ENCODE data around the gene CCDC33.
"Not testable (repeated sequence)": the region's sequence is repeated elsewhere in the genome, so short reads cannot be mapped to it uniquely, and the experiment has no call there.

The CCDC33 gene

DNA sequence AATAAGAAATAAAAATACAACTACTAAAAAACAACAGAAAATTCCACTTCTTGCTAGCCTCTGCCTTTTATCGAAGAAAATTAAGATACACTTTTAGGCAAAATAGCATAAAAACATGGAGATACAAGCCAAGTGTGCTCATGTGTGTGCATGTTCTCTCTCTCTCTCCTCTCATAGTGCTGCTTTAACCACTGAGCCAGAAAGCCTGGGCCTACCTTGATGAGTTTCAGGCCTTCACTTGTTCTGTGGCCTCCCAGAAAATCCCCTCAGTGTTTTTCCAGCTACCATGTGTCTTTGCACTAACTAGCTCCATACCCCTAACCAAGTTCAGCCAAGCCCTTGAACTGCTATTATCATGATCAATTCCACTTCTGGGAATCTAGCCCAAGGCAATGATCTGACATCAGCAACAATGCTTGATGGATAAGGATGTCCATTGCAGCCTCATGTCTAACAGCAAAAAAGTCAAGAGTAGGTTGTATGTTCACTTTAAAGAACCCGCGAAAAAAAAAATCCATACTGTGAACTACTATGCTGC is 113.2 kb downstream of the CCDC33 start:
- TF ChIP-seq, protein P1, sequence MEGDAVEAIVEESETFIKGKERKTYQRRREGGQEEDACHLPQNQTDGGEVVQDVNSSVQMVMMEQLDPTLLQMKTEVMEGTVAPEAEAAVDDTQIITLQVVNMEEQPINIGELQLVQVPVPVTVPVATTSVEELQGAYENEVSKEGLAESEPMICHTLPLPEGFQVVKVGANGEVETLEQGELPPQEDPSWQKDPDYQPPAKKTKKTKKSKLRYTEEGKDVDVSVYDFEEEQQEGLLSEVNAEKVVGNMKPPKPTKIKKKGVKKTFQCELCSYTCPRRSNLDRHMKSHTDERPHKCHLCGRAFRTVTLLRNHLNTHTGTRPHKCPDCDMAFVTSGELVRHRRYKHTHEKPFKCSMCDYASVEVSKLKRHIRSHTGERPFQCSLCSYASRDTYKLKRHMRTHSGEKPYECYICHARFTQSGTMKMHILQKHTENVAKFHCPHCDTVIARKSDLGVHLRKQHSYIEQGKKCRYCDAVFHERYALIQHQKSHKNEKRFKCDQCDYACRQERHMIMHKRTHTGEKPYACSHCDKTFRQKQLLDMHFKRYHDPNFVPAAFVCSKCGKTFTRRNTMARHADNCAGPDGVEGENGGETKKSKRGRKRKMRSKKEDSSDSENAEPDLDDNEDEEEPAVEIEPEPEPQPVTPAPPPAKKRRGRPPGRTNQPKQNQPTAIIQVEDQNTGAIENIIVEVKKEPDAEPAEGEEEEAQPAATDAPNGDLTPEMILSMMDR (IDR thresholded peaks at IDR 0.05; ENCODE audit: low read depth, low read length, missing control alignments), result no peak
- no peak for DNase-seq (ENCODE audit: extremely low read depth, low read depth)
- H3K4me3 ChIP-seq (replicated peaks; ENCODE audit: low read depth, low read length), result no peak overlapping the region

DNA sequence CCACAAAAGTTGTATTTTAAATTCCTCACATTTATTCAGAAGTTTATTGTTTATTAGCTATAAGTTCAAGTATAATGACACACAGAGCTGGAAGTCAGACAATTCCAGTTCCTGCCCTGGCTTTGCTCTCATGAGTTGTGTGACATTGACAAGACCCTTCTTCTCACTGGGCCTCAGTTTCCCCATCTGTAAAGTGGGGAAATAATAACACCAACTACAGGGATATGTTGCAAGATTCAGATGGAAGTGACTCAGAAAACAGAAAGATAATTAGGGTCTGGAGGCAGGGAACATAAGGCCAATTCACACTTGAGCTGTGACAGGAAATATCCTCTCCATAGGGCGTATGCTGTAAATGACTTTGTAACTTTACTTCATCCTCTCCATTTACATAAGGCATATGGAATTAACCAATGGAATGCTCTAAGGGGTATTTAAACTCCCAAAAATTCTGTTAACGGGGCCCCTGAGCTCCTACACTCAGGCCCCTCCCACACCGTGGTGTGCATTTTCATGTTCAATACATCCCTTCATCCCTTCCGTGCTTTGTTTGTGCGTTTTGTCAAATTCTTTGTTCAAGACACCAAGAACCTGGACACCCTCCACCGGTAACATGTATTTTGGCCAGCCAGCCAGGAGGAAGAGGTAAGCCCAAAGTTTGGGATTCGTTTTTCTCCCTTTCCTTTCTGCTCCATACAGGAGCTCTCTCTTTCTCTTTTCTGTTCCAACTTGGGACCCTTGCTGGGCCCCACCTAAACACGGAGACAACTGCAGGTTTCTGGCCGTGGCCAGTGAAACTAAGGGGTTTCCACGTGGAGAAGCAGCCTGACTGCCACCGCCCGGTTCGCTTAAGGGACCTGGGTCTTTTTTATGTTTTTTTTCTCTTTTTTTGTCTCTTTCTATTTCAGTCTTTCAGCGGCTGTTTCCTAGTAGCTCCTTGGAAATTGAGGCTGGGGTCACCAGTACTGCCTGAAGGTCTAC is 114.5 kb downstream of the CCDC33 start:
- no peak overlapping the region for H3K4me3 ChIP-seq (replicated peaks; ENCODE audit: low read depth, low read length)
- TF ChIP-seq, protein P1 (IDR thresholded peaks at IDR 0.05; ENCODE audit: low read depth, low read length, missing control alignments), result no peak
- no peak for DNase-seq (ENCODE audit: extremely low read depth, low read depth)

- no peak overlapping the region for H3K4me3 ChIP-seq (replicated peaks; ENCODE audit: low read depth, low read length)
- DNase-seq (ENCODE audit: extremely low read depth, low read depth), result no peak
- TF ChIP-seq, protein P1 (IDR thresholded peaks at IDR 0.05; ENCODE audit: low read depth, low read length, missing control alignments), result no peak
Measured at GRCh38 chr15:74351670-74352069, 115.5 kb downstream of the CCDC33 start.

GRCh38 chr15:74352393-74352910 is 116.3 kb downstream of the CCDC33 start:
- TF ChIP-seq, protein P1 (IDR thresholded peaks at IDR 0.05; ENCODE audit: low read depth, low read length, missing control alignments), result no peak
- no peak for DNase-seq (ENCODE audit: extremely low read depth, low read depth)

GRCh38 chr15:74353992-74354391 is 117.9 kb downstream of the CCDC33 start:
- DNase-seq (ENCODE audit: extremely low read depth, low read depth), result not testable (repeated sequence)

More at GRCh38 chr15:74352393-74352910, 116.3 kb downstream of the CCDC33 start:
- H3K4me3 ChIP-seq (replicated peaks; ENCODE audit: low read depth, low read length), result no peak overlapping the region

GRCh38 chr15:74356050-74356449 is 119.9 kb downstream of the CCDC33 start:
- DNase-seq (ENCODE audit: extremely low read depth, low read depth); H3K4me3 ChIP-seq (replicated peaks; ENCODE audit: low read depth, low read length): not testable (repeated sequence)

More at GRCh38 chr15:74353992-74354391, 117.9 kb downstream of the CCDC33 start:
- not testable (repeated sequence) for H3K4me3 ChIP-seq (replicated peaks; ENCODE audit: low read depth, low read length)

DNA sequence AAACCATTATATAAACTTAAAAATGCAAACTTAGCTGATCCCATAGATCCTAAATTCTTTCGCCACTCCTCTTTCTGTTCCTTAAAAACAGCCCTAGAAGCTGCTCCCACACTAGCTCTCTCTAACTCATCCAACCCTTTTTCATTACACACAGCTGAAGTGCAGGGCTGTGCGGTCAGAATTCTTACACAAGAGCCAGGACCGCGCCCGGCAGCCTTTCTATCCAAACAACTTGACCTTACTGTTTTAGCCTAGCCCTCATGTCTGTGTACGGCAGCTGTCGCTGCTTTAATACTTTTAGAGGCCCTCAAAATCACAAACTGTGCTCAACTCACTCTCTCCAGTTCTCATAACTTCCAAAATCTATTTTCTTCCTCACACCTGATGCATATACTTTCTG is 121.4 kb downstream of the CCDC33 start:
- not testable (repeated sequence) for H3K4me3 ChIP-seq (replicated peaks; ENCODE audit: low read depth, low read length); DNase-seq (ENCODE audit: extremely low read depth, low read depth)

DNA sequence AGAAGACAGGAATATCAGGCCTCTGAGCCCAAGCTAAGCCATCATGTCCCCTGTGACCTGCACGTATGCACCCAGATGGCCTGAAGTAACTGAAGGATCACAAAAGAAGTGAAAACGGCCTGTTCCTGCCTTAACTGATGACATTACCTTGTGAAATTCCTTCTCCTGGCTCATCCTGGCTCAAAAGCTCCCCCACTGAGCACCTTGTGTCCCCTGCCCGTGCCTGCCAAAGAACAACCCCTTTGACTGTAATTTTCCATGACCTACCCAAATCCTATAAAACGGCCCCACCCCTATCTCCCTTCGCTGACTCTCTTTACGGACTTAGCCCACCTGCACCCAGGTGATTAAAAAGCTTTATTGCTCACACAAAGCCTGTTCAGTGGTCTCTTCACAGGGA is 123.2 kb downstream of the CCDC33 start:
- DNase-seq (ENCODE audit: extremely low read depth, low read depth); H3K4me3 ChIP-seq (replicated peaks; ENCODE audit: low read depth, low read length): not testable (repeated sequence)

DNA sequence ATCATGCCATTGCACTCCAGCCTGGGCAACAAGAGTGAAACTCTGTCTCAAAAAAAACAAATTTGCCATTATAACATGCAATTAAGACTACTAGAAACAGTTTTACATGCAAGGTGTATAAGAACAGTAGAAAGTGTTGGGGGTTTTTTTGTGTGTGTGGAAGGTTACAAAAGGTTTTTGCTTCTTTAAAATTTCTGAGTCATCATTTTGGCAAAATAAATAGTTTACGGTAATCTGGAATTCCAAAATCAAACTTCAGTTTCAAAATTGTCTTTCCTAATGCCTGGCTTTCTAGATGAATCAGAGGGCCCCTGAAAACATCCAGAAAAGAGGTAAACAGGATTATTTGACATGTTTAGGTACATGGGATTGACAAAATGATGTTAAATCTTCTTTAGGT is 124.7 kb downstream of the CCDC33 start:
- H3K4me3 ChIP-seq (replicated peaks; ENCODE audit: low read depth, low read length); DNase-seq (ENCODE audit: extremely low read depth, low read depth): not testable (repeated sequence)
